Measurements from ENCODE around the gene INO80D.
A peak's percentile ranks its signal among the peaks of the same experiment; 100 is the strongest.
"Not testable (repeated sequence)": the region's sequence is repeated elsewhere in the genome, so short reads cannot be mapped to it uniquely, and the experiment has no call there.

INO80D gene

GRCh38 chr2:206023183-206023582, 62.8 kb downstream of the INO80D start:
- no peak for DNase-seq

- DNase-seq, result no peak
Observed at GRCh38 chr2:206020171-206020570, 65.8 kb downstream of the INO80D start.

- DNase-seq, result not testable (repeated sequence)
Observed at GRCh38 chr2:206015746-206016145, 70.2 kb downstream of the INO80D start.

DNA sequence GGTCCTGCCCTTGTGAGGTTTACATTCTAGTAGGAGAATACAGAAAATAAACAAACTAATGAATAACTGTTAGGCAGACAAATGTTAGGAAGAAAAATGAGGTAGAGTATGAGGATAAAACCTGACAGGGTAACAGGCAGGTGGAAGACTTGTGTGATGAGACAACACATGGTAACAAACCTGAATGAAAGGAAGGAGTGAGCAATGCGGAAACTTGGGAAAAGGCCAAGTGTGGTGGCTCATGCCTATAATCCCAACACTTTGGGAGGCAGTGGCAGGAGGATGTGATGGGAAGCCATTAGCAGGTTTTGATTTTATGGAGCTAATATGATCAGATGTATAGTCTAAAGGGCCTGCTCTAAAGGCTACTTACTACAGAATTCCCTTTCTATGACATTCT, 74.2 kb downstream of the INO80D start:
- DNase-seq, result no peak

GRCh38 chr2:206011018-206011614, 74.9 kb downstream of the INO80D start:
- no peak for DNase-seq

DNA sequence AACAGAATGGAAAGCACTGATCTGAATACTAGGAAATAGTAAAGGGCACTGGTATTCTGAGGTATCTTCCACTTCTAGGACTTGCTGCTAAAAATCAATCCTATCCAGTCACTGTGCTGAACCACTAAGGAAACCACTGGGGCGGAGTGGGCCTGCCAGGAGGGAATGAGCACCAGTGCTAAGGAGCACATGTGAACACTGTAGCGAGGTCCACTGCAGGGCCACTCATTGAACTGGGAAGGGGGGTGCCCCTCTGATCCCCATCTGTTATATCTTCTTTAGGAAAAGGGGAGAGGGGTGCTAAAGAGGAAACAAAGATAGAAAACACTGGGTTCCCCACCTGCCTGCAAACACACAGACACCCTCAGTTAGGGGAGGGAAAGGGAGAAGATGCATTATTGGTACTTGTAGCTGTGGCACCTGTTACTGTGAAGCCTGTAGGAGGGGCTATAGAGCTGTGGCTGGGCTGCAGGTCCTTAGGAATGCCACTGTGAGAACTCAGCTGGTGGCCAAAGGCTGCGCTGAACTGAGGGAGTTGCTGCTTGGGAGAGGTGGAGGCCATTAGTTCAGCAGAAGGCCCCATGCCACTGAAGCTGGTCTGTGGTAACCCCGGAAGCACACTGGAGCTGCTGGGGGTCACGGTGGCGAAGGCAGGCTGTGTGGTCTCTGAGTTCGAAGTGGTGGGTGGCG, 81.8 kb downstream of the INO80D start:
- peak; percentile 20 for DNase-seq

DNA sequence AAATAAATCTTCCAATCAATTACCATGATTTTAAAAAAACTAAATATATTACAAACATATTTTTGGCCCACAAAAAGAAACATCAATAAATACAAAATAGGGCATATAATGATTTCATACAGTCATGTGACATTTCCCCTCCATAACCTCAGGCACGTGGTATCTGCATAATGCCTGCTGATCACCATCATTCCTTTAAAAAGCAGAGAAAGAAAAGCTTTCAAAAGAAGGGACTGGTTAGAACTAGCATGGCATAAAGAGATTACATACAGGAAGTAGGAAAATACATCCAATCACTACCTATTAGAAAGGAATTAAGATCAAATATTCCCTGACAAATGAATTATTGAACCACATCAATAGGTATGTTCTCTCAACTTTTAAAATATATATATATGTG, 83.5 kb downstream of the INO80D start:
- no peak for DNase-seq

DNA sequence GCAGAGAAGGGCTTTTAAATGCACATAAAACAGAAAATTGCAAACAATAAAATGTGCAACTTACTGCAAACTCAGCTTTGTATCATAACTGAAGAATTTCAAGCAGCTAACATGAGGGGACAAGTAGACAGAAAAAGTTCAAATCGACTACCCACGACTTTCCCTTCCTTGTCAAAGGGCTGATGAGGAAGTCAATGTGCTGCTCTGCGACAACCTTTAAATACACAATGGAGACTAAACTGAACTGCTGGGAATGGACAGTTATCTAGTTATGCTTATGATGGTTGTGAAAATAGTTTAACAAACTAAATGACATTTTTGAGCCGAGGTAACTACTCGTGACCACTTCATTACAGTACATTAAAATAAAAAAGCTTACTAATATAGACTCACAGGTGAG, 84.1 kb downstream of the INO80D start:
- DNase-seq, result no peak

- no peak for DNase-seq
Observed at GRCh38 chr2:206000776-206001175, 85.2 kb downstream of the INO80D start.

GRCh38 chr2:205998583-205998982, 87.4 kb downstream of the INO80D start:
- no peak for DNase-seq

GRCh38 chr2:205996161-205996560, 89.8 kb downstream of the INO80D start:
- DNase-seq, result no peak

- DNase-seq, result no peak
Observed at GRCh38 chr2:205995260-205995659, 90.7 kb downstream of the INO80D start.

DNA sequence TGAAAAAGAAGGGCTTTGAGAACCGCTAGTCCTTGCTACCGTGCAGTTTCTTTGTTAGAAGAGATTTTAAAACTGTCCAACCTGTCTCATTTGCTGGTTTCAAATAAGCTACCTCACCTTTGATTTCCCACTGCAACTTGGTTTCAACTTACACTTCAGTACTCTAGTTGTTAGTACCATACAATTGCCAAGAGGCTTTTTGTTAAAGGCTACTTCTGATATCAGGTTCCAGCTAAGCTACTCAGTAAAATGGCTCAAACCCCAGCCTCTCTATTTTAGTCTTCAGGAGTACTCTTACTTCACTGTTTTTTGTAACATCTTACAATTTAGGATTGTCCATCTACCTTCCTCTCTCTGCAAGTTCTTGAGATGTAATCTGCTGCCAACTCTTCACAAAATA, 91.6 kb downstream of the INO80D start:
- no peak for DNase-seq

DNA sequence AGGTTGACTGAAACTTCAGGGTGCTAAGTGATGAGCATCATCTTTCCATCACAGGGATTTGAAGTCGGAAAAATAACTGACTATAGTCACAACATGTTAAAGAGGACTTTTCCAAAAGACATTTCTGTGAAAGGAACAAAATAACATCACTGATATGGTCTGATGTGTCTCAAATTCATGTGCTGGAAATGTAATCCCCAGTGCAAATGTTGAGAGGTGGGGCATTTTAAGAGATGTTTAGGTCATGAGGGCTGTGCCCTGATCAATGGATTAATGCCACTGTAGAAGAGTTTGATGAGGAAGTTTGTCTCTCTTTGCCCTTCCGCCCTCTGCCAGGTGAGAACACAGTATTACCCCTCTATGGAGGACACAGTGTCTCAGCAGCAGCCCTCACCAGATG, 95.9 kb downstream of the INO80D start:
- no peak for DNase-seq

- DNase-seq, result no peak
Observed at GRCh38 chr2:205989271-205990071, 96.5 kb downstream of the INO80D start.

- not testable (repeated sequence) for DNase-seq
Observed at GRCh38 chr2:205988681-205989080, 97.3 kb downstream of the INO80D start.

GRCh38 chr2:205988274-205988673, 97.7 kb downstream of the INO80D start:
- DNase-seq, result no peak

GRCh38 chr2:205986334-205986733, 99.6 kb downstream of the INO80D start:
- DNase-seq, result not testable (repeated sequence)

DNA sequence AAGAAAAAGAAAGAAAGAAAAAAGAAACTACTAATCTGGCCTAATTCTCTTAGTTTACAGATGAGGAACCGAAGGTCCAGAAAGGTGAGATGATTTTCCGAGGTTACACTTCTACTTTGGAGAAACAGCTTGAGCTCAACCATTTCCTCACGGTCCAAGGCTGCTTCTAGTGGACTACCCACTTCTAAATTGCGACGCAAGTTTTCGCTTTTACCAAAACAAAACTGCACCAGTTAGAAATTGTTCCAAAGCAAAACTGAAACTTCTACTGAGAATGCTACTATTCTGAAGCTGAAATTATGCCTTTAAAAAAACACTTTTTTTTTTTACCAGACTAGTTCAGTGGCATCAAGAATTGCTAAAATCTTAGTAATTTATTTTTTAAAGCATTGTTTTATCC, 101.6 kb downstream of the INO80D start:
- peak; percentile 70 for DNase-seq

GRCh38 chr2:205982776-205983327, 103.1 kb downstream of the INO80D start:
- DNase-seq, result no peak

GRCh38 chr2:205978728-205979127, 107.2 kb downstream of the INO80D start:
- DNase-seq, result not testable (repeated sequence)

DNA sequence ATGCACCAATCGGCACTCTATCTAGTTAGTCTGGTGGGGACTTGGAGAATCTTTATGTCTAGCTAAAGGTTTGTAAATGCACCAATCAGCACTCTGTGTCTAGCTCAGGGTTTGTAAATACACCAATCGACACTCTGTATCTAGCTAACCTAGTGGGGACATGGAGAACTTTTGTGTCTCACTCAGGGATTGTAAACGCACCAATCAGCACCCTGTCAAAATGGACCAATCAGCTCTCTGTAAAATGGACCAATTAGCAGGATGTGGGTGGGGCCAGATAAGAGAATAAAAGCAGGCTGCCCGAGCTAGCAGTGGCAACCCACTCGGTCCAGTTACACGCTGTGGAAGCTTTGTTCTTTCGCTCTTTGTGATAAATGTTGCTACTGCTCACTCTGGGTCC, 108.3 kb downstream of the INO80D start:
- DNase-seq, result not testable (repeated sequence)

DNA sequence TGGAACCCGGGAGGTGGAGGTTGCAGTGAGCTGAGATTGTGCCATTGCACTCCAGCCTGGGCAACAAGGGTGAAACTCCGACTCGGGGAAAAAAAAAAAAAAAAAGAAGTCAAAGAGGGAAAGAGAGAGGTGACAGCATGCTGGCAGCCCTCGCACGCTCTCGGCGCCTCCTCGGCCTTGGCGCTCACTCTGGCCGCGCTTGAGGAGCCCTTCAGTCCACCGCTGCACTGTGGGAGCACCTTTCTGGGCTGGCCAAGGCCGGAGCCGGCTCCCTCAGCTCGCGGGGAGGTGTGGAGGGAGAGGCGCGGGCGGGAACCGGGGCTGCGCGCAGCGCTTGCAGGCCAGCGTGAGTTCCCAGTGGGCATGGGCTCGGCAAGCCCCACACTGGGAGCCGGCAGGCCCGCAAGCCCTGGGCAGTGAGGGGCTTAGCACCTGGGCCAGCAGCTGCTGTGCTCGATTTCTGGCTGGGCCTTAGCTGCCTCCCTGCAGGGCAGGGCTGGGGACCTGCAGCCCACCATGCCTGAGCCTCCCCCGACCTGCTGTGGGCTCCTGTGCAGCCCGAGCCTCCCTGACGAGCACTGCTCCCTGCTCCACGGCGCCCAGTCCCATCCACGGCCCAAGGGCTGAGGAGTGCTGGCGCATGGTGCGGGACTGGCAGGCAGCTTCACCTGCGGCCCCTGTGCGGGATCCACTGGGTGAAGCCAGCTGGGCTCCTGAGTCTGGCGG, 108.9 kb downstream of the INO80D start:
- not testable (repeated sequence) for DNase-seq
